CD4-positive, alpha-beta memory T cell (primary cell): Measurements from ENCODE around the gene CD48. TPM values are rescaled to one million over a fixed set of nuclear protein-coding genes. Genes with fewer than 3 reads are reported as not detected.

Experiments used
- CTCF ChIA-PET: fragments of 350-600 bp; sonication (Branson Sonifier 250); formaldehyde crosslinking; loops from one replicate; lab custom pipeline; 2021; ENCODE audit warnings: inconsistent platforms; ENCODE audit not compliant: partially characterized antibody; lab: Charles Lee
- POLR2A ChIA-PET: fragments of 350-600 bp; sonication (Branson Sonifier 250); formaldehyde crosslinking; loops from one replicate; lab custom pipeline; 2021; ENCODE audit not compliant: partially characterized antibody; lab: Charles Lee
- DNase-seq, 5 donors: peaks; one replicate each; pipeline versions ENCODE4 v3.0.0 to v3.0.0-alpha.2; 2020 to 2022; ENCODE audit warnings: mixed read lengths in 1 of 5
- H3K27ac ChIP-seq: one replicate; pipeline ENCODE4 v1.7.0; 2013; ENCODE audit warnings: low read depth, low read length
- H3K27me3 ChIP-seq: 2 replicates; pipeline ENCODE4 v1.7.0; 2013; ENCODE audit warnings: mild to moderate bottlenecking, low read length, moderate library complexity; ENCODE audit not compliant: insufficient read depth
- H3K36me3 ChIP-seq: 2 replicates; pipeline ENCODE4 v1.7.0; 2013; ENCODE audit warnings: mild to moderate bottlenecking, low read length, moderate library complexity; ENCODE audit not compliant: insufficient read depth
- H3K4me1 ChIP-seq: 2 replicates; pipeline ENCODE4 v1.7.0; 2013; ENCODE audit warnings: mild to moderate bottlenecking, low read length, moderate library complexity; ENCODE audit not compliant: insufficient read depth
- H3K4me3 ChIP-seq, 2 donors: one replicate each; pipeline ENCODE4 v1.7.0; 2013; ENCODE audit warnings: low read length in 2 of 2, mild to moderate bottlenecking in 1 of 2
- H3K9me3 ChIP-seq, 2 donors: one replicate each; pipeline ENCODE4 v1.7.0; 2013; ENCODE audit warnings: low read length in 2 of 2, control low read depth in 1 of 2; ENCODE audit not compliant: control insufficient read depth in 1 of 2
- H3K27ac Mint-ChIP-seq, 7 donors: one replicate each; pipeline ENCODE4 v1.8.0; 2020 to 2021; ENCODE audit warnings: mixed read lengths in 7 of 7, mild to moderate bottlenecking in 6 of 7, inconsistent platforms in 3 of 7, moderate library complexity in 3 of 7
- H3K27me3 Mint-ChIP-seq, 2 donors: one replicate each; pipeline ENCODE4 v1.8.0; 2020 to 2021; ENCODE audit warnings: mixed read lengths in 2 of 2
- H3K36me3 Mint-ChIP-seq, 2 donors: one replicate each; pipeline ENCODE4 v1.8.0; 2020 to 2021; ENCODE audit warnings: mixed read lengths in 2 of 2, inconsistent platforms in 1 of 2, mild to moderate bottlenecking in 1 of 2
- H3K4me1 Mint-ChIP-seq, 4 donors: one replicate each; pipeline ENCODE4 v1.8.0; 2020 to 2021; ENCODE audit warnings: mixed read lengths in 4 of 4, mild to moderate bottlenecking in 1 of 4
- H3K4me3 Mint-ChIP-seq, 8 donors: one replicate each; pipeline ENCODE4 v1.8.0; 2020 to 2021; ENCODE audit warnings: mixed read lengths in 8 of 8, mild to moderate bottlenecking in 7 of 8, moderate library complexity in 6 of 8, inconsistent platforms in 3 of 8
- H3K9me3 Mint-ChIP-seq, 8 donors: one replicate each; pipeline ENCODE4 v1.8.0; 2020 to 2021; ENCODE audit warnings: mixed read lengths in 8 of 8, mild to moderate bottlenecking in 5 of 8, inconsistent platforms in 3 of 8, moderate library complexity in 1 of 8
- intact Hi-C: fragments of 100-400 bp; cut with micrococcal nuclease; formaldehyde crosslinking; loops from one replicate; pipeline ENCODE4 v1.15.1; 2023
- polyA plus RNA-seq, 2 donors: library from polyadenylated mRNA; unstranded; fragments of 300-500 nt; fragmentation: Illumina TruSeq; gene quantifications; one replicate each; pipeline ENCODE4 v1.2.3, GENCODE V29; 2021
- total RNA-seq, 2 experiments: library from RNA; stranded (reverse); gene quantifications; one replicate each; pipeline ENCODE4 v1.2.3, GENCODE V29; 2021

CD48 gene
- total and polyA plus RNA-seq, 4 experiments from 2014 or later = 228 to 329 (median 273) TPM

DNA sequence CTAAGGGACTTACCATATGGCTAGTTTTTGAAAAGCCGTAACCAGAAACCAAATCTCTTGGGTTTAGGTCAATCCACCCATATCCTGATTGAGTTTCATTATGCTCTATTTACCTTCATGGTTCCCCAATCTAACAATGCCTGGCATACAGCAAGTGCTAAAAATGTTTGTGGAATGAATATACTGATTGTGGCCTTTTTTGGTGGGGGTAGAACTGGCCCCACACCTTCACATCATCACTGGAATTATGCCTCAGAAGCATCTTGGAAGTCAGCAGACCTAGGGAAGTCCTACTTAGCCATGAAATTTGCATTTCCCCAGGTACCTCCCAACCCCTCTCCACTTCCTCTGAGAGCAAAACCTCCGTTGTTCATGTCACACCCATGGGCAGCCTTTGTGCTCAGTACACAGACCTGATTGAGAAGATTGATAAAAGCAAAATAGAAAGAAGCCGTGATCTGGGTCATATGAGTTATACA lies 47.0 kb downstream of the CD48 start:
- Histone ChIP-seq H3K9me3 (no peaks in the 10 kb centered on the region), H3K36me3 (no peaks in the 10 kb centered on the region), H3K27ac (peak overlapping the region; percentile 62), H3K4me1 (peaks cover 73% of the 10 kb centered on the region), H3K4me3 (peak overlapping the region in 1 of 2 donors; percentile 29), H3K27me3 (no peaks in the 10 kb centered on the region)
- Mint-ChIP-seq H3K27ac (peak overlapping the region; percentile 79 to 97 (median 90)), H3K4me3 (peak overlapping the region; percentile 60 to 85 (median 74)), H3K9me3 (no peaks in the 10 kb centered on the region), H3K27me3 (no peaks in the 10 kb centered on the region), H3K4me1 (peaks cover 57 to 74% (median 64%) of the 10 kb centered on the region in 4 donors), H3K36me3 (no peaks in the 10 kb centered on the region)
- DNase-seq = peak; percentile 63 to 76 (median 74)
- intact Hi-C loops = loop anchor here (2.0 kb wide), 2 partner anchors 18 to 36 kb away; partner anchors contain the start of gene SLAMF1
- ChIA-PET CTCF (interaction anchor here (0.8 to 3.2 kb wide), 9 partner anchors 10 to 236 kb away, joined by 3 to 40 read pairs (median 3); no protein-coding TSS in a partner anchor), POLR2A (interaction anchor here (0.6 to 6.8 kb wide), 22 partner anchors 9 to 236 kb away, joined by 3 to 70 read pairs (median 5); partner anchors contain the start of gene SLAMF1)

DNA sequence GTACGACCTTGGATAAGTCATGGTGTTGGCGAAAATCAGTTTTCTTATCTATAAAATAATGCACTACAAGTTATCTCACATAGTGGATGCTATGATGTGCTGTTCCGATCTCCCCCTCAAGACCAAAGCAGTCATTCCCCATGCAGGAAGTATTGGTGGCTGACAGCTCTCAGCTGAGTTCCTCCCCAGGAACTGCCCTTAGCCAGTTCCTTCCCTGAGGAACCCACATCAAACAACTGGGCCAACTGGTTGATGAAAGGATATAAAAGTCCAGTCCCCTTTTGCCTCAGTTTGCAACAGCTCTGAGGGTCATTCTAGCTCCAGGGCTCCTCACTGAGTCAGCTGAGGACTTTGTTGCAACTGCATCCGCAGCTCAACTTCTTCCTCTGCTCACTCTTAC lies 48.7 kb downstream of the CD48 start:
- no peaks in the 10 kb centered on the region for H3K27me3 Mint-ChIP-seq
- CTCF ChIA-PET = interaction anchor here (0.7 to 2.0 kb wide), 10 partner anchors 9 to 127 kb away, joined by 3 to 15 read pairs (median 4); partner anchors contain the start of gene SLAMF1
- Histone ChIP-seq H3K4me1 (peaks cover 77% of the 10 kb centered on the region), H3K4me3 (no peak overlapping the region), H3K9me3 (no peaks in the 10 kb centered on the region), H3K36me3 (no peaks in the 10 kb centered on the region), H3K27ac (no peak overlapping the region), H3K27me3 (no peaks in the 10 kb centered on the region)
- POLR2A ChIA-PET = interaction anchor here (0.8 to 5.0 kb wide), 14 partner anchors 11 to 57 kb away, joined by 3 to 57 read pairs (median 5); partner anchors contain the start of gene SLAMF1
- intact Hi-C loops = no loop called here
- H3K27ac Mint-ChIP-seq = peak overlapping the region; percentile 12 to 90 (median 70)
- H3K36me3 Mint-ChIP-seq = no peaks in the 10 kb centered on the region
- H3K4me1 Mint-ChIP-seq = peaks cover 53 to 83% (median 67%) of the 10 kb centered on the region in 4 donors
- no peaks in the 10 kb centered on the region for H3K9me3 Mint-ChIP-seq
- DNase-seq = no peak
- H3K4me3 Mint-ChIP-seq = peak overlapping the region in 7 of 8 donors; percentile 60 to 79 (median 67)

DNA sequence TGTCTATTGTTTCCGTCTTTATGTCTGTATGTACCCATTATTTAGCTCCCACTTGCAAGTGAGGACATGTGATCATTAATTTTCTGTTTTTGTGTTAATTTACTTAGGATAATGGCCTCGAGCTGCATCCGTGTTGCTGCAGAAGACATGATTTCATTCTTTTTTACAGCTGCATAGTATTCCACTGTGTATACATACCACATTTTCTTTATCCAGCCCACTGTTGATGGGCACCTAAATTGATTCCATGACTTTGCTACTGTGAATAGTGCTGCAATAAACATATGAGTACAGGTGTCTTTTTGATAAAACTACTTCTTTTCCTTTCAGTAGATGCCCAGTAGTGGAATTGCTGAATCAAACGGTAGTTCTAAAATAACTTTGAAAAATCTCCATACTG lies 52.1 kb downstream of the CD48 start:
- CTCF ChIA-PET = interaction anchor here (1.1 to 2.2 kb wide), 3 partner anchors 13 to 19 kb away, joined by 3 to 4 read pairs (median 4); partner anchors contain the start of gene SLAMF1
- intact Hi-C loops = no loop called here
- Histone ChIP-seq H3K36me3 (no peaks in the 10 kb centered on the region), H3K9me3 (no peaks in the 10 kb centered on the region), H3K27me3 (no peaks in the 10 kb centered on the region), H3K4me1 (peaks cover 63% of the 10 kb centered on the region), H3K4me3 (no peak overlapping the region), H3K27ac (no peak overlapping the region)
- POLR2A ChIA-PET = interaction anchor here (0.8 kb wide), 1 partner anchor 13 kb away, joined by 3 read pairs; the partner anchor contains the start of gene SLAMF1
- no peaks in the 10 kb centered on the region for H3K27me3 Mint-ChIP-seq
- no peaks in the 10 kb centered on the region for H3K36me3 Mint-ChIP-seq
- H3K9me3 Mint-ChIP-seq = no peaks in the 10 kb centered on the region
- no peak overlapping the region for H3K4me3 Mint-ChIP-seq
- DNase-seq = no peak
- H3K27ac Mint-ChIP-seq = no peak overlapping the region
- peaks cover 37 to 83% (median 53%) of the 10 kb centered on the region in 4 donors for H3K4me1 Mint-ChIP-seq

DNA sequence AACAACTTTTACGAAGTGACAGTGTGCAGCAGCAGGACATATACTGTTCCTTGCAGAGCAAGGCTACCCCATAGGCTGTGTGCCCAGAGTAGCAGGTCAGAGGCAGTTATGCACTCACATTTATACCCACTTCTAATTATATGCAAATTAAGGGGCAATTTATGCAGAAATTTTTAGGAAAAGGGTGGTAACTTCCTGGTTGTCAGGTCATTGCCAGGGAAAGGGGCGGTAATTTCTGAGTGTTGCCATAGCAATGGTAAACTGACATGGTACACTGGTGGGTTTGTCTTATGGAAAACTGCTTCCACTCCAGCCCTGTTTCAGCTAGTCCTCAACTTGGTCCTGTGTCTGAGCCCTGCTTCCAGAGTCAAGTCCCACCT lies 52.8 kb downstream of the CD48 start:
- CTCF ChIA-PET = interaction anchor here (1.1 kb wide), 1 partner anchor 17 kb away, joined by 4 read pairs; no protein-coding TSS in a partner anchor
- POLR2A ChIA-PET = interaction anchor here (0.8 to 1.1 kb wide), 2 partner anchors 9 to 12 kb away, joined by 3 read pairs; partner anchors contain the start of gene SLAMF1

DNA sequence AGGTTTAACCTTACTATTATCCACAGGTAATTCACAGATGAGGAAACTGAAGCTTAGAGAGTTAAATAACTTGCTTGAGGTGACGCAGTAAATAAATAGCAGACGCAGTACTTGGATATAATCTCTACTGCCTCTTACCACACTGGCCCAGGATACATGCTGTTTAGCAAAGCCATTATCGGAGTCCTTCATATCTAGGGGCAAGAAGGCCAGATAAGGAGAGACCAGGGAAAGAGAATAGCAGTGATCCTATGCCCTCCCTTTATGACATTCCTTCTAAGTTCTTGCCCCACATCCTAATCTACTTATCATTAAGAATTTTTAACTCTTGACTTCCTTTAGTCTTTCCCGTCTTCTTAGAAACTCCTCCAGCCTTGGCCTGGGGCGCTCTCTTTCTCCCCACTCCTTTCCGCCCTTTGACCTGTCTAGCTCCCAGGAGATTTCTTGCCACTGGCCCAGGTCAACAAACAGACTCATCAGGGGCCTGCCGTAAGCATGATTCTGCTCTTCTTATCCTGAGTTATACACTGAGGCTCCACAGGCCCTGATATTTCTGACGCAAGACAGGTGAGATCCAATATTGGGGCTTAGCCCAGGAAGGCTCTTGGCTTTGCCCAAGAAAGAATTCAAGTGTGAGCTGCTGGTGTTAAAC lies 53.3 kb downstream of the CD48 start:
- H3K27me3 Mint-ChIP-seq = no peaks in the 10 kb centered on the region
- Histone ChIP-seq H3K9me3 (no peaks in the 10 kb centered on the region), H3K4me3 (no peak overlapping the region), H3K27ac (no peak overlapping the region), H3K27me3 (no peaks in the 10 kb centered on the region), H3K4me1 (peaks cover 56% of the 10 kb centered on the region), H3K36me3 (no peaks in the 10 kb centered on the region)
- H3K9me3 Mint-ChIP-seq = no peaks in the 10 kb centered on the region
- no peak for DNase-seq
- CTCF ChIA-PET = interaction anchor here (0.6 to 0.8 kb wide), 2 partner anchors 17 to 28 kb away, joined by 3 read pairs; no protein-coding TSS in a partner anchor
- intact Hi-C loops = no loop called here
- peak overlapping the region in 3 of 7 donors; percentile 8 to 61 (median 44) for H3K27ac Mint-ChIP-seq
- POLR2A ChIA-PET = interaction anchor here (0.7 to 1.1 kb wide), 3 partner anchors 10 to 11 kb away, joined by 3 to 5 read pairs (median 3); partner anchors contain the start of gene SLAMF1
- no peaks in the 10 kb centered on the region for H3K36me3 Mint-ChIP-seq
- H3K4me1 Mint-ChIP-seq = peaks cover 30 to 78% (median 52%) of the 10 kb centered on the region in 4 donors
- peak overlapping the region in 1 of 8 donors; percentile 23 for H3K4me3 Mint-ChIP-seq

More for the DNA sequence above, 52.8 kb downstream of the CD48 start:
- no peaks in the 10 kb centered on the region for H3K9me3 ChIP-seq
- no peak overlapping the region for H3K27ac ChIP-seq
- DNase-seq = no peak
- no peak overlapping the region for H3K4me3 ChIP-seq
- no peaks in the 10 kb centered on the region for H3K36me3 Mint-ChIP-seq
- no peaks in the 10 kb centered on the region for H3K27me3 ChIP-seq
- intact Hi-C loops = no loop called here
- peak overlapping the region in 1 of 7 donors; percentile 8 for H3K27ac Mint-ChIP-seq
- peaks cover 56% of the 10 kb centered on the region for H3K4me1 ChIP-seq
- H3K4me1 Mint-ChIP-seq = peaks cover 32 to 80% (median 53%) of the 10 kb centered on the region in 4 donors
- no peaks in the 10 kb centered on the region for H3K36me3 ChIP-seq
- no peaks in the 10 kb centered on the region for H3K9me3 Mint-ChIP-seq
- peak overlapping the region in 1 of 8 donors; percentile 23 for H3K4me3 Mint-ChIP-seq
- H3K27me3 Mint-ChIP-seq = no peaks in the 10 kb centered on the region

DNA sequence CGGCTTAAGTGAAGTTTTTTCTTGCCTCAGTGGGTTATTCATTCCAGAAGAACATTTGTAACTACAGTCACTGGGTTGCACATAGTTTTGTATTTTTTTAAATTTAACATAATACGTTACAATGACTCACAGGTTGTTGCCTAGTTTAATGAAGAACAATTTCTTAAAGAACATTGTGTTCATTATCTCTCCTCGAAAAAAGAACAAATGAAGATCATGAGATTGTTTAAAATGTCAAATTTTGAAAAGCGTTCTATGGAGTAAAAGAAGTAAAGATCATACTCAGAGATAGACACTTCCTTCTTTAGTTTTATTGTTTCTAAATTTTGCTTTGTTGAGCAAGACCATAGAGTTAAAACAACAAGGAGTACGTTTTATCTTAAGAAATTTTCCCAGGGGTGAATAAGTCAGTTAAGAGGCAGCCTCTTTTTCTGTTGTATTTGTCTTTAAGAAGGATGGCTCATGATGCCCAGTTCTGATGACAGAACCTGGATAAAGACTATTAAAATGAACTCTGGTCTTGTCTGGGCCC lies 54.3 kb downstream of the CD48 start:
- DNase-seq = no peak
- no peak overlapping the region for H3K27ac ChIP-seq
- Mint-ChIP-seq H3K4me1 (peaks cover 22 to 78% (median 51%) of the 10 kb centered on the region in 4 donors), H3K9me3 (no peaks in the 10 kb centered on the region), H3K4me3 (peak overlapping the region in 4 of 8 donors; percentile 0 to 11 (median 4)), H3K27me3 (no peaks in the 10 kb centered on the region), H3K36me3 (no peaks in the 10 kb centered on the region), H3K27ac (peak overlapping the region in 5 of 7 donors; percentile 8 to 65 (median 32))
- CTCF ChIA-PET = no interaction called here
- POLR2A ChIA-PET = no interaction called here
- intact Hi-C loops = no loop called here
- H3K27me3 ChIP-seq = no peaks in the 10 kb centered on the region
- H3K9me3 ChIP-seq = no peaks in the 10 kb centered on the region
- no peak overlapping the region for H3K4me3 ChIP-seq
- peaks cover 48% of the 10 kb centered on the region for H3K4me1 ChIP-seq
- no peaks in the 10 kb centered on the region for H3K36me3 ChIP-seq
